ENCODE measurements around the gene SATB2.

The SATB2 gene

DNA sequence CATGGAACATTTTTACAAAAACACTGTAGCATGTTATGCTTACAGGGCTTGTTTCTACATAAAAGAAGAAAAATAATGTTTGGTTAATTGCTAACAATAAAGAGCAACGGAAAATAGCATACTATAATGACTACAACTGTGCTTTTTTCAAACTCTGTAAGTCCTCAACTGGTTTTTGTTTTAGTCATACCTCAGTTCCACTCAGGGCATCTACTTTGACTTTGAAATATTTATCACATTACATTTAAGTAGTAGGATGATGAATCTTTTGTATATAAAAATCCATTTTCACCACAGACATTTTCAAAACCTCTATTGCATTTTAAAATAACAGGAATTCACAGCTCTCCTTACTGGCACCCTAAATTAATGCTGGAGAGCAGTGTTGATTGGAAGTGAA lies 8.3 kb downstream of the SATB2 start:
- H3K27ac Mint-ChIP-seq = no peak overlapping the region
- H3K27me3 Mint-ChIP-seq = peaks cover 71% of the 10 kb centered on the region
- no peaks in the 10 kb centered on the region for H3K9me3 Mint-ChIP-seq
- H3K4me3 Mint-ChIP-seq = no peak overlapping the region
- DNase-seq = no peak
- no peaks in the 10 kb centered on the region for H3K4me1 Mint-ChIP-seq (ENCODE audit: low read depth)
- no peaks in the 10 kb centered on the region for H3K36me3 Mint-ChIP-seq (ENCODE audit: low read depth)

DNA sequence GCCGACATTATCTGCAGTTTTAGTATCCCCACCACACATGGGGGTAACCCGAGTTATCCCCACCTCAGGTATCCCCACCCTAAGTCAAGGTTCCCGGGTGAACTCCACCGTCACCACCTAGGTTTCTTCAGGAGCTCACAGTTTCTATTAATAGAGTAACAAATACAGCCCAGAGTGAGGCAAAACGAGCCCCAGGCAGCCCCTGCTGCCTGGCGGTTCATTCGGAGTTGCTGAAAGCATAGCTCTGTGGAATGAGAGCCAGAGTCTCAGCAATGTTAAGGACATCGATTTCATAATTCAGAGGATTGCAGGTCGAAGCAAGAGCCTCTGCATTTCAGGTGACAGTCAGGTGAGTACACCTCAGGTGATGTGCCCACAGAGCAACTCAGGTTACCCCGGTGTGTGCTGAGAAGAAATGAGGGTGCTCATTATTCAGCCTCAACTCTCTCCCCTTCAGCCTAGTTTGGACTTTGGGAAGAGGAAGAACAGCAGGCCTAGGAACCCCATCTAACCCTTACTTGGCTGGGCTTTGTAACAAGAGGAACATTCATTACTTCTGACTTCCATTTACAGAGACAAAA lies 10.7 kb downstream of the SATB2 start:
- DNase-seq = no peak
- Mint-ChIP-seq H3K27me3 (peaks cover 71% of the 10 kb centered on the region), H3K4me1 (ENCODE audit: low read depth) (no peaks in the 10 kb centered on the region), H3K27ac (no peak overlapping the region), H3K9me3 (no peaks in the 10 kb centered on the region), H3K4me3 (no peak overlapping the region), H3K36me3 (ENCODE audit: low read depth) (no peaks in the 10 kb centered on the region)

DNA sequence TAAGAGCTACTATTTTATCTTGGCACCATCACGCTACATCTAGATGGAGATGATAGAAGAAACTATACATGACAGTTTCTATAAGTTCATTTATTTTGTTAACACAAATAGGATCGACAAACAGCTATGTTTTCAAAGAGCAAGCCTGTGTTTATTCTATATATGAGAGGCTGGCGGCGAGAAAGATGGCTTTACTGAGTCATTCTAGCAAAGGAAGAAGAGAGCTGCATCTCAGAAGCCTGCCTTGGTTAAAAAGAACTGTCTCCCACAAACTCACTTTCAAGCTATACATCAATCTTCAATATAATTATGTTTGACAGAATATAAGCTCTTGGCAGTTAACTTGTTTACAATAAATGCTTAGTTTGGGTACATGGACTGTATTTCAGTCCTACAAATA lies 13.0 kb downstream of the SATB2 start:
- H3K36me3 Mint-ChIP-seq (ENCODE audit: low read depth) = no peaks in the 10 kb centered on the region
- no peak for DNase-seq
- no peaks in the 10 kb centered on the region for H3K9me3 Mint-ChIP-seq

DNA sequence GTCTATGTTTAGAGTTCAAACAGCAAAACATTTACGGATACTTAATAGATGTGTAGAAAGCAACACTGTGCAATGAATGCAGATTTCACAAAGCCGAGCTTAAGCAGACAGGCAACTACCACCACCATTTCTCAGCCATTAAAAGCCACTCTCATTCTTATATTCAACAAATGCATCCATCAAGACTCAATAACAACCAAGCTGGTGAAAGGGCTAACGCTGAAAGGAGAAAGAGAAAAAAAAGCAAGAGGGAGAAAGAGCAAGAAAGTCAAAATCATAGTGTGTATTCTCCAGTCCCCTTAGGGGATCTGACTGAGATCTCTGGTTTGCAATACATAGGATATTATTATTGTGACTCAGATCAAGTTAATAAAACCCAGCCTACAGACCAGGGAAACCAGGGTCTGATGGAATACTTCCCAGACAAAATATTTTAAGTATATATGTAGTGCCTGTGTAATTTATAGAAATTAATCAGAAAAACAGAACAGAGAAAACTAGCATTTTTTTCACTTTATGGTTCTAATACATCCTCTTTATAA lies 14.1 kb downstream of the SATB2 start:
- DNase-seq = no peak
- H3K9me3 Mint-ChIP-seq = no peaks in the 10 kb centered on the region
- H3K4me3 Mint-ChIP-seq = no peak overlapping the region
- H3K4me1 Mint-ChIP-seq (ENCODE audit: low read depth) = no peaks in the 10 kb centered on the region
- no peaks in the 10 kb centered on the region for H3K36me3 Mint-ChIP-seq (ENCODE audit: low read depth)
- H3K27me3 Mint-ChIP-seq = peaks cover 62% of the 10 kb centered on the region
- no peak overlapping the region for H3K27ac Mint-ChIP-seq

More for the DNA sequence above, 13.0 kb downstream of the SATB2 start:
- H3K27ac Mint-ChIP-seq = no peak overlapping the region
- H3K4me1 Mint-ChIP-seq (ENCODE audit: low read depth) = no peaks in the 10 kb centered on the region
- H3K27me3 Mint-ChIP-seq = peaks cover 64% of the 10 kb centered on the region
- no peak overlapping the region for H3K4me3 Mint-ChIP-seq

DNA sequence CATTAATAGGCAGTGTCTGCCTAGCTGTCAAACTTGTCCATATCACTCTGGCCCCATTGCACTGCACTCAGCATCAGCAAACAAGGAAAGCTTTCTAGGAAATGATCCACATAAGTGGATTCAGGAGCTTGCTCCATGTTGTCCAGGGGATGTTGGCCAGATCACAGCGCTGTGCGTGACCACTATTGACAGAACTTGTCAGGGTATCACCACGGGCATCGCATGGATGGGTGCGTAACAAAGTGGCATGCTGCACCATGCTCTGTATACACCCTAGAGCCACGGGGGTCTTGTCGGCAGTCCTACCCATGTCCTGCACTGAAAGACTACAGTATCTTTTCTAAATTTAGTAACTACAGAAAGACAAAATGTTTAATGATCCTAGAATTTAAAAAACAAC lies 15.6 kb downstream of the SATB2 start:
- Mint-ChIP-seq H3K27ac (no peak overlapping the region), H3K9me3 (no peaks in the 10 kb centered on the region), H3K4me1 (ENCODE audit: low read depth) (no peaks in the 10 kb centered on the region), H3K27me3 (peaks cover 53% of the 10 kb centered on the region), H3K4me3 (no peak overlapping the region), H3K36me3 (ENCODE audit: low read depth) (no peaks in the 10 kb centered on the region)
- DNase-seq = no peak

DNA sequence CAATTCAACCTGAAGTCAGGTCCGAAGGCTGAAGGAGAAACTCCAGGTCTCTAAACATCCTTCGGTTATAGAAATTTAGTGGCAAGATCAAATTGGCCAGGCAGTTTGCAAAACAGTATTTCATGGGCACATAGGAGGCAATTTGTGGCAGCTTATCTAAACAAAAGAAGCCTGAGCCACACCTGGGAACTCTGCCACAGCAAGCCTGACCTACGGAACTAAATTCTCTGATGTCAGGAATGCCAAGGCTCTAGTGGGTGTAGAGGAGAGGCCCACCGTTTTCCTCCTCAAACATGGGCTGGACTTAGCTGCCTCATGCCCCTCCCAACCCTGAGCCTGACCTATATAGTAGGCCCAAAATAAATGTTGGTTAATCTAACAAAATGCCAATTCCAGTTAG lies 16.0 kb downstream of the SATB2 start:
- no peak overlapping the region for H3K27ac Mint-ChIP-seq
- H3K36me3 Mint-ChIP-seq (ENCODE audit: low read depth) = no peaks in the 10 kb centered on the region
- no peaks in the 10 kb centered on the region for H3K4me1 Mint-ChIP-seq (ENCODE audit: low read depth)
- H3K9me3 Mint-ChIP-seq = no peaks in the 10 kb centered on the region
- peaks cover 50% of the 10 kb centered on the region for H3K27me3 Mint-ChIP-seq
- no peak overlapping the region for H3K4me3 Mint-ChIP-seq
- DNase-seq = no peak

DNA sequence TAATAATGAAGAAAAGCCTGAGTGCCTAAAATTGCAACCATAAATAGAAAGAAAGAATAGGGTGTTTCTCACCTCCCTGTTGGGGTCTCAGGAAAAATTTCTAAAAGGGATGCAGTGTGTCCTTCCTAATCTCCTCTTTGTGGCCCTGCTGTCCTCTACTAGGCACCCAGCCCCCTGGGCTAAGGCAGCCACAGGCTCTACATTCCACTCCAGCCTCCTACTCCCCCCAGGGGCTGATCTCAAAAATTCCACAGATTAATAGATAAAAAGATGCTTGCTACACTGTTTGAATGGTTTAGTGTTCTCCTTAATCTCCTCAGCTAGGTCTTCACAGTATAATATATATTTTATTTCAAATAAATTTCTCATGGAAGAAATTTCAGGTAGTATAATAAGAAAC lies 17.6 kb downstream of the SATB2 start:
- no peak for DNase-seq

DNA sequence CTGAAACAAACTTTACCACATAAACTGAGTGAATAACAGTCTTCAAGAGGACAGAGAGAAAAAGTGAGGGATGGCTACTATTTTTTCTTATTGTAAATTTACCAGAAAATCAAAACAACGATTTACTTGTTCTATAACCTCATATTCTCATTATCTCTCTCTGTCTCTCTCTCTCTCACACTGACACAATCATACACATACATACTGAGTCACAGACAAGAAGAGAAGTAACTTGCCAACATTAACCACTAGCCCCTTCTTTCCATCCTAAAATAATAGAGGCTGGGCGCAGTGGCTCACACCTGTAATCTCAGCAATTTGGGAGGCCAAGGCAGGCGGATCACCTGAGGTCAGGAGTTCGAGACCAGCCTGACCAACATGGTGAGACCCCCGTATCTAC lies 18.2 kb downstream of the SATB2 start:
- Mint-ChIP-seq H3K4me1 (ENCODE audit: low read depth) (no peaks in the 10 kb centered on the region), H3K36me3 (ENCODE audit: low read depth) (no peaks in the 10 kb centered on the region), H3K9me3 (no peaks in the 10 kb centered on the region), H3K27me3 (peaks cover 38% of the 10 kb centered on the region), H3K4me3 (no peak overlapping the region), H3K27ac (no peak overlapping the region)
- no peak for DNase-seq

More for the DNA sequence above, 17.6 kb downstream of the SATB2 start:
- no peaks in the 10 kb centered on the region for H3K4me1 Mint-ChIP-seq (ENCODE audit: low read depth)
- H3K4me3 Mint-ChIP-seq = no peak overlapping the region
- no peaks in the 10 kb centered on the region for H3K36me3 Mint-ChIP-seq (ENCODE audit: low read depth)
- H3K9me3 Mint-ChIP-seq = no peaks in the 10 kb centered on the region
- no peak overlapping the region for H3K27ac Mint-ChIP-seq
- peaks cover 44% of the 10 kb centered on the region for H3K27me3 Mint-ChIP-seq

DNA sequence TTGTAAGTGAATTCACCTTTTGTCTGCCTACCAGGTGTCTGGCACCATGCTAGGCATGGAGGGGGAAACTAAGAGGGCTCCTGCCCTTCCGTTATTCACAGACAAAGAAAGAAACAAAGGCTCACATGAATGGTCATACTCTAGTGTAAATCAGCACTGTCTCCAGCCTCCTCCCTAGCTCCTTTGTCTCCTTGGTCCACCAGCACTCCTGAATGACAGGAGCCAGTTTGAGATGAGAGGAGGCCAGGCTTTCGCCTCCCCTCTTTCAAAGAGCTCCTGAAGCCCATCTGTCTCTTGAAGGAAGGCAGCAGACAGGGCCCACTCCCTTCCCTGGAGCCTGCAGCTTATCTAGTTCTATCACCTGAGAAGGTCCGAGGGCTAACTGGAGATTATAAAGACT lies 18.7 kb downstream of the SATB2 start:
- no peaks in the 10 kb centered on the region for H3K4me1 Mint-ChIP-seq (ENCODE audit: low read depth)
- H3K36me3 Mint-ChIP-seq (ENCODE audit: low read depth) = no peaks in the 10 kb centered on the region
- H3K27me3 Mint-ChIP-seq = peaks cover 36% of the 10 kb centered on the region
- no peak overlapping the region for H3K27ac Mint-ChIP-seq
- DNase-seq = no peak
- H3K4me3 Mint-ChIP-seq = no peak overlapping the region
- H3K9me3 Mint-ChIP-seq = no peaks in the 10 kb centered on the region

DNA sequence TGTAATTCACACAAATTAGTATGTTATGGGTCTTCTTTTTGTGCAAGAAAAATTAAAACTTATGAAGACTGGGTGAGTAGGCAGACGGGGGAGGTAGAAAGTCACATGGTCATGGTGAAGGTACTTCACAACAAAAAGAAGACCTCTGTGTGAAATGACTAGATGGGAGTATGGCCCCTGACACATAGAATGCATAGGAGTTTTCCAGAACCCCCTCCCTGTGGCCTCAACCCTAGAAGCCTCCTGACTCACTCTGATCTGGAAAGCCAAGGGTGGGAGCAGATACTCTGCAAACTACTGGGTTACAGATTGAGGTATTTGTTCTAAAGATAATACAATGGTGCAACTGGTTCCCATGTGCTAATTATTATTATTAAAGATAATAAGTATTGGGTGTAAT lies 23.2 kb downstream of the SATB2 start:
- no peaks in the 10 kb centered on the region for H3K36me3 Mint-ChIP-seq (ENCODE audit: low read depth)
- peaks cover 27% of the 10 kb centered on the region for H3K27me3 Mint-ChIP-seq
- no peak for DNase-seq
- H3K27ac Mint-ChIP-seq = no peak overlapping the region
- H3K9me3 Mint-ChIP-seq = no peaks in the 10 kb centered on the region
- no peak overlapping the region for H3K4me3 Mint-ChIP-seq
- H3K4me1 Mint-ChIP-seq (ENCODE audit: low read depth) = no peaks in the 10 kb centered on the region

DNA sequence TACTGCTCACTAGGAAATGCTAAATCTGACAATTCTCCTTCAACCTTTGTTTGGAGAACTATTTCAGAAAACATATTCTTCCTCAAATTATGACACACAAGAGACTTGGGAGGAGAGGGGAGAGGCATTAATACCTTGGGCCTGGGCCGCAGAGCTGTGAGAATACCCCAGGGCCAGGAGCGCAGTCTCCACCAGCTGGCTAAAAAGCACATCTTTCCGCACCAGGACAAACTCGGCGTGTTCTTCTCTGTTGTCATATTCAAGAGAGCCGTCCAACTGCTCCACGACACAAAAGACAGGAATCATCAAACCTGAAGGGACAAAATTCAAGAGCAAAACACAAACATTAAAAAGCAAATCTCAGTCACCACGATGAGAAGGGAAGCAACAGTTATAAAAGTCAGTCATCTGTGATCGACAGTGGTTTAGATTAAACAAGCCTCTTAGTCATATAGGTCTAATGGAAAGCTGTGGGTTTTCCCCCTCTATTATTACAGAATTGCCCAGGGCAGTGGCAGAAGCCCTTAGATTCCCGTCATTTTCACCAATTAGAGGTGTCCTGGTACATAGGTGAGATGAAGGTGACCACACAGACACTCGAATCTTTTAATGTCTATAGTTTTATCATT lies 24.4 kb downstream of the SATB2 start:
- no peak for DNase-seq
- H3K9me3 Mint-ChIP-seq = no peaks in the 10 kb centered on the region
- no peak overlapping the region for H3K4me3 Mint-ChIP-seq
- H3K27ac Mint-ChIP-seq = no peak overlapping the region
- no peaks in the 10 kb centered on the region for H3K4me1 Mint-ChIP-seq (ENCODE audit: low read depth)
- H3K27me3 Mint-ChIP-seq = peaks cover 25% of the 10 kb centered on the region
- H3K36me3 Mint-ChIP-seq (ENCODE audit: low read depth) = no peaks in the 10 kb centered on the region

DNA sequence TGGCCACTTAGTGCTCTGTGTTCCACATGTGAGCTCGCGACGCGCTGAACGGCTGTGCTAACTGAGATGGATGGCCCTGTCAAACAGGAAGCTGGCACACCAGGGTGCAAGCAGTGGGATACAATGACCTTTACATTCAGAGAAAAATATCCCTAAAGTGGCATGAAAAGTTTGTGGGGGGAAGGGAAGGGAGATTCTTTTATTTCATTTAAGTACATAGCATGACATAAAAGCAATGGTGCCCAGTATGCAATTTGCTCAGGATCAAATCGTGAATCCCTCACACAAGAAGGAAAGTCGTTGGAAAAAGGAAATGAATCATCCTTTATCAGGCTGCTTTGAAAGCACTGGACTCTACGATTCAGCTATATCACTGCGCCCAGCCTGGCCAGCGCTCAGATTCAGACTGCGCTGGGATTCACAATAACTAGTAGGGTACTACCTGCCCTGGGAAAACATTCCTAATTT lies 26.0 kb downstream of the SATB2 start:
- H3K36me3 Mint-ChIP-seq (ENCODE audit: low read depth) = no peaks in the 10 kb centered on the region
- no peak overlapping the region for H3K4me3 Mint-ChIP-seq
- peaks cover 25% of the 10 kb centered on the region for H3K27me3 Mint-ChIP-seq
- H3K4me1 Mint-ChIP-seq (ENCODE audit: low read depth) = no peaks in the 10 kb centered on the region
- DNase-seq = no peak
- no peaks in the 10 kb centered on the region for H3K9me3 Mint-ChIP-seq
- H3K27ac Mint-ChIP-seq = no peak overlapping the region

DNA sequence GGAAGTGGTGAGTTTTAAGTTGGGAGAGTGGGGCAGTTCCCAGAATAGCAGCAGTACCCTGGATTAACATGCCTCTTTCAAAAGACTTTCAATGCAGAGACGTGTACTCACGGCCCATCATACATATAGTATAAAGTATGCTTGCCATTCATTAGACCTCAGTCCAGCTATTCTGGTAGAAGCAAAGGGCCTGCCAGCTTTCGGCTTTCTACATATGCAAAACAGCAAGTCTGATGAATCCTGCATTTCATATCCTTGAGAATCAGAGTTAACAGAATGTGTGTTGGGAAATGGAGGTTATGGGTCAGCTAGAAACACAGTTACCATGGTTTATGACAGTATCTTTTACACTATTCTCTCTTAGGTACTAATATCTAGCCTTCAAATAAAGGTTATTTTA lies 27.5 kb downstream of the SATB2 start:
- no peak for DNase-seq
- Mint-ChIP-seq H3K27me3 (peaks cover 18% of the 10 kb centered on the region), H3K4me1 (ENCODE audit: low read depth) (no peaks in the 10 kb centered on the region), H3K4me3 (no peak overlapping the region), H3K27ac (no peak overlapping the region), H3K9me3 (no peaks in the 10 kb centered on the region), H3K36me3 (ENCODE audit: low read depth) (no peaks in the 10 kb centered on the region)

DNA sequence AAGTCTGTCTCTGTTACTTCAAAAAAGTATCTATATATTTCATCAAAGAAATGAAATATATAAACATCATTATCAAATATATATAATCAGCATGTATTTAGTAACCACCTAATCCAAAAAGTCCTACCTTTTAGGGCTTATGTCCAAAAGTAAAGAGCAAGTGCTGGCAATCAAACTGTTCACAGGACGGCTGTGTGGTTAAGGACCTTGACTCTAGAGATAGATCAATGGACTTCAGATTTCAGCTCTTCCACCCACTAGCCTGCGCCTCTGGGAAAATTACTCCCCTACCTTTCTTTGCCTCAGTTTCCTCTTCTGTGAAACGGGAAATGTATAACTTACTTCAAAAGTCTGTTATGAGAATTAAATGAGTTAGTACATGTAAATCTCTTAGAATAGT lies 29.4 kb downstream of the SATB2 start:
- Mint-ChIP-seq H3K9me3 (no peaks in the 10 kb centered on the region), H3K27ac (no peak overlapping the region), H3K27me3 (peaks cover 19% of the 10 kb centered on the region), H3K4me1 (ENCODE audit: low read depth) (no peaks in the 10 kb centered on the region), H3K36me3 (ENCODE audit: low read depth) (no peaks in the 10 kb centered on the region), H3K4me3 (no peak overlapping the region)
- no peak for DNase-seq

DNA sequence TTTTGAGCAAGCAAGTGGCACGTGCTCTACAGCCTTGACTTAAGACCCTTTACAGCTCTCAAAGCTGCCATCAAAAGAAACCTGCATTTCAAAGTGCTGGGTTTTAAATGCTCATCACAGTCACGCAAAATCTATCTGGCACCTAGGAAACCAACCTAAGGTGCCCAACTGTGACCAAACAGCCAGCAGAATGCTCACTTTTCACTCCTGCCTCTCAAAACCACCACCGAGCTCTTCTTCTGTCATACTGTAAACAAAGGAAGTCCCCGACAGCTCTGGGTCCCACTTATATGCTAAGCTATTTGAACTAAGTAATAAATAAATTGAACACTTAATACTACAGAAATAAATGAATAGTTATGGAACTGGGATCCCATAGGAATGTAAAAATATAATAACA lies 33.6 kb downstream of the SATB2 start:
- Mint-ChIP-seq H3K27me3 (peaks cover 8% of the 10 kb centered on the region), H3K36me3 (ENCODE audit: low read depth) (no peaks in the 10 kb centered on the region), H3K27ac (no peak overlapping the region), H3K4me3 (no peak overlapping the region), H3K9me3 (no peaks in the 10 kb centered on the region), H3K4me1 (ENCODE audit: low read depth) (no peaks in the 10 kb centered on the region)
- no peak for DNase-seq

Measured in activated T-cell treated with anti-CD3 and anti-CD28 coated beads, Interleukin-2, amount 50 U/mL, for 24 hours (primary cell).